ENCODE measurements around the gene STRN. TPM values are rescaled to one million over a fixed set of nuclear protein-coding genes. Genes with fewer than 3 reads are reported as not detected.
"Not testable (repeated sequence)": the region's sequence is repeated elsewhere in the genome, so short reads cannot be mapped to it uniquely, and the experiment has no call there.

STRN gene
- total RNA-seq, 3 donors from 2014 or later: 27.2 to 35.1 (median 32.5) TPM

DNA sequence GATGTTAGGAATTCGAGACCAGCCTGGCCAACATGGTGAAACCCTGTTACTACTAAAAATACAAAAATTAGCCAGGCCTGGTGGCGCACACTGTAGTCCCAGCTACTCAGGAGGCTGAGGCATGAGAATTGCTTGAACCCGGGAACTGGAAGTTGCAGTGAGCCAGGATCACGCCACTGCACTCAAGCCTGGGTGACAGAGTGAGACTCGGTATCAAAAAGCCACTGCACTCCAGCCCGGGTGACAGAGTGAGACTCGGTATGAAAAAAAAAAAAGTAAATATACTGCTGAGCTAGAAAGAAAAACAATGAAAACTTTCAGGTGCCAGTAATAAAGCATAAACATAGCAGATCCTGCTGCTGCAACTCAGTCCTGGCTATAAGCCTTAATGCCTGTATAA is 73.5 kb downstream of the STRN start:
- Histone ChIP-seq H3K27ac (no peak overlapping the region), H3K27me3 (no peaks in the 10 kb centered on the region), H3K4me3 (no peak overlapping the region), H3K36me3 (no peaks in the 10 kb centered on the region), H3K4me1 (no peaks in the 10 kb centered on the region), H3K9me3 (no peaks in the 10 kb centered on the region)
- intact Hi-C loops (cut with DNase I; ENCODE audit: low total_unique reads): no loop called here
- TF ChIP-seq, protein P1, sequence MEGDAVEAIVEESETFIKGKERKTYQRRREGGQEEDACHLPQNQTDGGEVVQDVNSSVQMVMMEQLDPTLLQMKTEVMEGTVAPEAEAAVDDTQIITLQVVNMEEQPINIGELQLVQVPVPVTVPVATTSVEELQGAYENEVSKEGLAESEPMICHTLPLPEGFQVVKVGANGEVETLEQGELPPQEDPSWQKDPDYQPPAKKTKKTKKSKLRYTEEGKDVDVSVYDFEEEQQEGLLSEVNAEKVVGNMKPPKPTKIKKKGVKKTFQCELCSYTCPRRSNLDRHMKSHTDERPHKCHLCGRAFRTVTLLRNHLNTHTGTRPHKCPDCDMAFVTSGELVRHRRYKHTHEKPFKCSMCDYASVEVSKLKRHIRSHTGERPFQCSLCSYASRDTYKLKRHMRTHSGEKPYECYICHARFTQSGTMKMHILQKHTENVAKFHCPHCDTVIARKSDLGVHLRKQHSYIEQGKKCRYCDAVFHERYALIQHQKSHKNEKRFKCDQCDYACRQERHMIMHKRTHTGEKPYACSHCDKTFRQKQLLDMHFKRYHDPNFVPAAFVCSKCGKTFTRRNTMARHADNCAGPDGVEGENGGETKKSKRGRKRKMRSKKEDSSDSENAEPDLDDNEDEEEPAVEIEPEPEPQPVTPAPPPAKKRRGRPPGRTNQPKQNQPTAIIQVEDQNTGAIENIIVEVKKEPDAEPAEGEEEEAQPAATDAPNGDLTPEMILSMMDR (IDR thresholded peaks at IDR 0.05): no peak
- TF ChIP-seq POLR2A (IDR thresholded peaks at IDR 0.05) (no peak), POLR2AphosphoS5 (IDR thresholded peaks at IDR 0.05) (no peak)
- no peak for DNase-seq (ENCODE audit: low spot score in 2 of 2)

DNA sequence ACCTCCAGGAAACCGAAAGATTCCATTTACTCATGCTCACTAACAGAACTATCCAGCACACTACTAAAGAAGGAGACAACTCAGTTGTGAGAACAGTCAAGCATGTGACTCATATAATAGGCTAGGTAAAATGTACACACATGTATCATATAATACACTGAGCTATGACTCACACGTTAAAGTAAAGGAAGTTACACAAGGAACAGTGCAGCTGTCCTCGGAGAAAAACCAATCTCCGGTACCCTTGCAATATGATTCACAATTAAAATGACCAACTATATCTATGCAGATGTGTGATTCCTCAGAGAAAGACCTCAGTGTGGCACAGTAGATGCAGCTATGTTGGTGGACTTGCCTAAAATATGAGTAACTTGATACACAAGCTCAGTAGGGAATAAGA is 76.5 kb downstream of the STRN start:
- DNase-seq (ENCODE audit: low spot score in 2 of 2): no peak
- intact Hi-C loops (cut with DNase I; ENCODE audit: low total_unique reads): no loop called here
- H3K4me3 ChIP-seq: no peak overlapping the region
- no peaks in the 10 kb centered on the region for H3K4me1 ChIP-seq
- no peak for TF ChIP-seq POLR2AphosphoS5 (IDR thresholded peaks at IDR 0.05)
- TF ChIP-seq POLR2A (IDR thresholded peaks at IDR 0.05): no peak
- TF ChIP-seq, protein P1 (IDR thresholded peaks at IDR 0.05): no peak
- H3K36me3 ChIP-seq: no peaks in the 10 kb centered on the region
- H3K27ac ChIP-seq: no peak overlapping the region
- H3K27me3 ChIP-seq: no peaks in the 10 kb centered on the region
- no peaks in the 10 kb centered on the region for H3K9me3 ChIP-seq

DNA sequence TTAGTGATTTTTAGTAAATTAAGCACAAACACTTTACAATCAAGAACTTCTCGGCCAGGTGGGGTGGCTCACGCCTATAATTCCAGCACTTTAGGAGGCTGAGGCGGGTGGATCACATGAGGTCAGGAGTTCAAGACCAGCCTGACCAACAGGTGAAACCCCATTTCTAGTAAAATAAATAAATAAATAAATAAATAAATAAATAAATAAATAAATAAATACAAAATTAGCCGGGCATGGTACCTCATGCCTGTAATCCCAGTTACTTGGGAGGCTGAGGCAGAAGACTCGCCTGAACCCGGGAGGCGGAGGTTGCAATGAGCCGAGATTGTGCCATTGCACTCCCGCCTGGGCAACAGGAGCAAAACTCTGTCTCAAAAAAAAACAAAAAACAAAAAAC is 79.2 kb downstream of the STRN start:
- H3K9me3 ChIP-seq; DNase-seq (ENCODE audit: low spot score in 2 of 2); H3K4me3 ChIP-seq; H3K27ac ChIP-seq; H3K27me3 ChIP-seq; H3K4me1 ChIP-seq; intact Hi-C loops (cut with DNase I; ENCODE audit: low total_unique reads); H3K36me3 ChIP-seq: not testable (repeated sequence)

DNA sequence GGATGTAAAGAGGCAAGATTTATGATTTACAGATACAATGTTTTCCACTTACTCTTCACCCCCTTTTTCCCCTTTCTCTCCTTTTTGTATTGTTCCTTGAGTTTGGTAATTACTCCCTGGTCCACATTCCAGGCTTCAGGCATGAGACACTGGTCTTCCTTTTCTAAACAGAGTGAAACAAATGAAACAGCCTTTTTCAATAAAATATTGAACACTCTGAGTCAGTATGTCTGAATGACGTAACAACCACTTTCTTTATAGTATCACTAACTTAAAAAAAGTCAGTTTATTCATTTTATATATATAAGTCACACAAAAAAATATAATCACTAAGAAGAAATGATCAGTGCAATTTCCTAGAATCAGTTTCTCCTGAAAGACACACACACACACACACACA is 79.7 kb downstream of the STRN start:
- H3K27me3 ChIP-seq: no peaks in the 10 kb centered on the region
- H3K9me3 ChIP-seq: no peaks in the 10 kb centered on the region
- DNase-seq (ENCODE audit: low spot score in 2 of 2): no peak
- intact Hi-C loops (cut with DNase I; ENCODE audit: low total_unique reads): no loop called here
- TF ChIP-seq POLR2AphosphoS5 (IDR thresholded peaks at IDR 0.05) (no peak), POLR2A (IDR thresholded peaks at IDR 0.05) (no peak)
- TF ChIP-seq, protein P1 (IDR thresholded peaks at IDR 0.05): no peak
- no peak overlapping the region for H3K27ac ChIP-seq
- H3K4me3 ChIP-seq: no peak overlapping the region
- no peaks in the 10 kb centered on the region for H3K4me1 ChIP-seq
- no peaks in the 10 kb centered on the region for H3K36me3 ChIP-seq

DNA sequence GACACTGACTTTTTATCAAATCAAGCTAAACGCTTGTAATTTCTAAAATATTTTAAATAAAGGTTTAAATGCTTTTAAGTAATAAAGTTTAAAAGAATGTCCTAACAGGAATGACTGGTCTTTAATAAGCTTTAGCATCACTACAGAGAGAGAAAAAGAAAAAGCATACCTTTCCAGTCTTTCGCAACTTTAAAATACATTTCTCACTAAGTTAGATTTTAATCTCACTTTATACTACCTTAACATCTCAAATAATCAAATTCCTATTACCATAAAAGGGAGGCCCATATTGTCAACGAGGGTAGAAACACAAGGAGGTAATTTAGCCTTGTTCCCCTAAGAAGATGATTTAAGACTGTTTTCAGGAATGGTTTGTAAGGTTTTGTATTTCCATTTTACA is 80.7 kb downstream of the STRN start:
- no peaks in the 10 kb centered on the region for H3K4me1 ChIP-seq
- H3K27ac ChIP-seq: no peak overlapping the region
- no peaks in the 10 kb centered on the region for H3K9me3 ChIP-seq
- intact Hi-C loops (cut with DNase I; ENCODE audit: low total_unique reads): no loop called here
- no peak overlapping the region for H3K4me3 ChIP-seq
- H3K36me3 ChIP-seq: no peaks in the 10 kb centered on the region
- DNase-seq (ENCODE audit: low spot score in 2 of 2): no peak
- no peak for TF ChIP-seq POLR2A (IDR thresholded peaks at IDR 0.05)
- TF ChIP-seq, protein P1 (IDR thresholded peaks at IDR 0.05): no peak
- TF ChIP-seq POLR2AphosphoS5 (IDR thresholded peaks at IDR 0.05): no peak
- no peaks in the 10 kb centered on the region for H3K27me3 ChIP-seq

DNA sequence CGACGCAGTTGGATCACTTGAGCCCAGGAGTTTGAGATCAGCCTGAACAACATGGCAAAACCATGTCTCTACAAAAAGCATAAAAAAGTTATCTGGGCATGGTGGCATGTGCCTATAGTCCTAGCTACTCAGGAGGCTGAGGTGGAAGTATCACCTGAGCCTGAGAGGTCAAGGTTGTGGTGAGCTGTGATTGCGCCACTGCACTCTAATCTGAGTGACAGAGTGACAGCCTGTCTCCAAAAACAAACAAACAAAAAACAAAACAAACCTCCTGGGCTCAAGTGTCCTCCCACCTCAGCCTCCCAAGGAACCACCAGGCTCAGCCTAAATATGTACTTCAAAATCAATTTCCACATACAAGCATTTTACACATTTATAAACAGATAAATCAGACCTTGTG is 83.8 kb downstream of the STRN start:
- Histone ChIP-seq H3K36me3 (no peaks in the 10 kb centered on the region), H3K4me3 (no peak overlapping the region), H3K27ac (no peak overlapping the region), H3K9me3 (no peaks in the 10 kb centered on the region), H3K4me1 (no peaks in the 10 kb centered on the region), H3K27me3 (no peaks in the 10 kb centered on the region)
- intact Hi-C loops (cut with DNase I; ENCODE audit: low total_unique reads): no loop called here
- DNase-seq (ENCODE audit: low spot score in 2 of 2): no peak
- TF ChIP-seq POLR2AphosphoS5 (IDR thresholded peaks at IDR 0.05) (no peak), POLR2A (IDR thresholded peaks at IDR 0.05) (no peak)
- TF ChIP-seq, protein P1 (IDR thresholded peaks at IDR 0.05): no peak

All from breast epithelium (tissue), 4 donors.